Measurements from ENCODE around the gene SENP3.
A peak's percentile ranks its signal among the peaks of the same experiment; 100 is the strongest.

The SENP3 gene

DNA sequence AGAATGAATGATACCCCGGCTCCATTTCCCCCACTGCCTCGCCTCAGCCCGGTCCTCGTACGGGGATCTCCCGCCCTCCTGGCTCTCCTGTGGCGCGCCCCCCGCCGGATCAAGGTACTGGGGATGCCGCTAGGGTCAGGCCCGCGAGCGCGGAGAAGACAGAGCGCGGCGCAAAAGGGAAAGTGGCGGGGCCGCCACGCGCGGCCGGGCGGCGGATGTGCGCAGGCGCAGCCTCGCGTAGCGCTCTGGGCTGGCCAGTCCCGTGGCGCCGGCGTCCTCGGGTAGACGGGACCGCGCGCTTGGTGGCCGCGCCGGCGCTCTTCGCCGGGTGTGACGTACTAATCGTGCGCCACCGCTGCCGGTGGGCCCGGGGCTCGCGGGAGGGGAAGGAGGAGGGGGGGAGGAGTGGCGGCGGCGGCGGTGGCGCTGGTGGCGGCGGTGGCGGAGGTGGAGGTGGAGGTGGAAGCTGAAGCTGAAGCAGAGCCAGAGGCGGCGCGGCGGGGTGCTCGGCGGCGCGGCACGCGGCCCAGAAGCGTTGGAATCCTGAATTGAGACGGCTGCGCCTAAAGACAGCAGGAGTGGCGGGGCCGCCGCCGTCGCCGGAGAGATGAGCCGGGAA lies at the start of gene SENP3:
SENP3 (plus strand) TSS at position 331 of the 619 bp plus-strand sequence. CDS start 1,158 bp downstream, outside the sequence.
- FAIRE-seq (no peak), DNase-seq (ENCODE audit: insufficient read length, low spot score) (peak; percentile 97)
- TF ChIP-seq, protein P1, sequence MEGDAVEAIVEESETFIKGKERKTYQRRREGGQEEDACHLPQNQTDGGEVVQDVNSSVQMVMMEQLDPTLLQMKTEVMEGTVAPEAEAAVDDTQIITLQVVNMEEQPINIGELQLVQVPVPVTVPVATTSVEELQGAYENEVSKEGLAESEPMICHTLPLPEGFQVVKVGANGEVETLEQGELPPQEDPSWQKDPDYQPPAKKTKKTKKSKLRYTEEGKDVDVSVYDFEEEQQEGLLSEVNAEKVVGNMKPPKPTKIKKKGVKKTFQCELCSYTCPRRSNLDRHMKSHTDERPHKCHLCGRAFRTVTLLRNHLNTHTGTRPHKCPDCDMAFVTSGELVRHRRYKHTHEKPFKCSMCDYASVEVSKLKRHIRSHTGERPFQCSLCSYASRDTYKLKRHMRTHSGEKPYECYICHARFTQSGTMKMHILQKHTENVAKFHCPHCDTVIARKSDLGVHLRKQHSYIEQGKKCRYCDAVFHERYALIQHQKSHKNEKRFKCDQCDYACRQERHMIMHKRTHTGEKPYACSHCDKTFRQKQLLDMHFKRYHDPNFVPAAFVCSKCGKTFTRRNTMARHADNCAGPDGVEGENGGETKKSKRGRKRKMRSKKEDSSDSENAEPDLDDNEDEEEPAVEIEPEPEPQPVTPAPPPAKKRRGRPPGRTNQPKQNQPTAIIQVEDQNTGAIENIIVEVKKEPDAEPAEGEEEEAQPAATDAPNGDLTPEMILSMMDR (IDR thresholded peaks at IDR 0.05; ENCODE audit: insufficient read depth, missing control alignments): no peak

GRCh38 chr17:7512105-7512504 lies 49.6 kb upstream of the SENP3 start:
- TF ChIP-seq, protein P1 (IDR thresholded peaks at IDR 0.05; ENCODE audit: insufficient read depth, missing control alignments): no peak
- no peak for DNase-seq (ENCODE audit: insufficient read length, low spot score)
- no peak for FAIRE-seq

DNA sequence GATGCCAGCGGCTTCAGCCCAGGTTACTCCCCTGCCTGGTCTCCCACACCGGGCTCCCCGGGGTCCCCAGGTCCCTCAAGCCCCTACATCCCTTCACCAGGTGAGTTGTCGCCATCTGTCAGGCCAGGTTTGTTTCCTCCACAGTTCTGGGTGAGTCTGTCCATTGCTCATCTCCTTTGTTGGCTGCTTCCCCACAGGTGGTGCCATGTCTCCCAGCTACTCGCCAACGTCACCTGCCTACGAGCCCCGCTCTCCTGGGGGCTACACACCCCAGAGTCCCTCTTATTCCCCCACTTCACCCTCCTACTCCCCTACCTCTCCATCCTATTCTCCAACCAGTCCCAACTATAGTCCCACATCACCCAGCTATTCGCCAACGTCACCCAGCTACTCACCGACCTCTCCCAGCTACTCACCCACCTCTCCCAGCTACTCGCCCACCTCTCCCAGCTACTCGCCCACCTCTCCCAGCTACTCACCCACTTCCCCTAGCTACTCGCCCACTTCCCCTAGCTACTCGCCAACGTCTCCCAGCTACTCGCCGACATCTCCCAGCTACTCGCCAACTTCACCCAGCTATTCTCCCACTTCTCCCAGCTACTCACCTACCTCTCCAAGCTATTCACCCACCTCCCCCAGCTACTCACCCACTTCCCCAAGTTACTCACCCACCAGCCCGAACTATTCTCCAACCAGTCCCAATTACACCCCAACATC lies 48.7 kb upstream of the SENP3 start:
- TF ChIP-seq, protein P1 (IDR thresholded peaks at IDR 0.05; ENCODE audit: insufficient read depth, missing control alignments): no peak
- DNase-seq (ENCODE audit: insufficient read length, low spot score) (no peak), FAIRE-seq (no peak)

GRCh38 chr17:7513850-7514419 lies 47.8 kb upstream of the SENP3 start:
- DNase-seq (ENCODE audit: insufficient read length, low spot score): no peak
- TF ChIP-seq, protein P1 (IDR thresholded peaks at IDR 0.05; ENCODE audit: insufficient read depth, missing control alignments): no peak
- no peak for FAIRE-seq

DNA sequence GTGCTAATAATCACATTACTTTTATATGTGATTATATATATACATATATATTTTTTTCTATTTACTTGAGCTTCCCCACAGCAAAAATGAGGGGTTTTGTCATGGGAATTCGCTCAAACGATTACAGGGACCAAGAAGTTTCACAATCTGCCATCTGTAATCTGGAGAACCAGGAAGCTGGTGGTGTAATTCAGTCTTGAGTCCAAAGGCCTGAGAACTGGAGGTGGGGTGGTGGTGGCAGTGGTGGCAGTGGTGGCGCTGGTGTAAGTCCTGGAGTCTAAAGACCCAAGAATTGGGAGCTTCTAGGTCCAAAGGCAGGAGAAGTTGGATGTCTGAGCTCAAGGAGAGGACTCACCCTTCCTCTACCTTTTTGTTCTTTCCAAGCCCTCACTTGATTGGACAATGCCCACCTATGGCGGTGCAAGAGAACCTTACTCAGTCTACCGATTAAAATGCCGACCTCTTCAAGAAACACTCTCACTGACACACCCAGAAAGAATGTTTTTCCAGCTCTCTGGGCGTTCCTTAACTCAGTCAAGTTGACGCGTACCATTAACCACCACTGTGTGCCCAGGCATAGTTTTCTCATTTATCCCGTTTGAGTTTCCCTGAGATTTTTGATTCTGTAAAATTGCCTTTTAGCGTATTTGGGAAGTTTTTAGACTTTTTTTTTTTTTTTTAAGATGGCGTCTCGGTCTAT lies 45.7 kb upstream of the SENP3 start:
- no peak for FAIRE-seq
- TF ChIP-seq, protein P1 (IDR thresholded peaks at IDR 0.05; ENCODE audit: insufficient read depth, missing control alignments): no peak
- no peak for DNase-seq (ENCODE audit: insufficient read length, low spot score)

DNA sequence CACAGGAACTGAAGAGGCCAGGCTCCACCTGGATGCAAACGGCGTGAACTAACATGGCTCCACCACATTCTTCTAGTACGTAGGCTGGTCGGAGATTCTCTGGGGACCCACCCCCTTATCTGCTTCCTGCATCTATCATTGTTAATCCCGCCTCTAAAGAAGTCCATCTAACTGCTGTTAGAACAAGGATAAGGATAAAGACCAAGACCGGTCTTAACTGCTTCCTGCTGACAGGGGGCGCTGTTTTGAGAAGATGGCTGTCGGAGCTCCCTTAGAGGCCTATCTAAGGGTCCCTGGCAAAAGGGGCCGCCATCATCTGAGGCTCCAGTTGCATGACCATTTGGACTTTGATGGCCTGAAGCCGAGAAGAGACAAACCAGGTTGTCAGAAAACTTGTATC lies 38.7 kb upstream of the SENP3 start:
- FAIRE-seq (no peak), DNase-seq (ENCODE audit: insufficient read length, low spot score) (no peak)
- TF ChIP-seq, protein P1 (IDR thresholded peaks at IDR 0.05; ENCODE audit: insufficient read depth, missing control alignments): peak; percentile 17

Data from D721Med (cell line).